NCI-H2029 (cell line): ENCODE results near the gene SLC39A9.
"Not testable (repeated sequence)": the region's sequence is repeated elsewhere in the genome, so short reads cannot be mapped to it uniquely, and the experiment has no call there.

Experiments
- DNase-seq: peaks from one replicate; lab custom pipeline; 2025; lab: John Stamatoyannopoulos, UW

The SLC39A9 gene

DNA sequence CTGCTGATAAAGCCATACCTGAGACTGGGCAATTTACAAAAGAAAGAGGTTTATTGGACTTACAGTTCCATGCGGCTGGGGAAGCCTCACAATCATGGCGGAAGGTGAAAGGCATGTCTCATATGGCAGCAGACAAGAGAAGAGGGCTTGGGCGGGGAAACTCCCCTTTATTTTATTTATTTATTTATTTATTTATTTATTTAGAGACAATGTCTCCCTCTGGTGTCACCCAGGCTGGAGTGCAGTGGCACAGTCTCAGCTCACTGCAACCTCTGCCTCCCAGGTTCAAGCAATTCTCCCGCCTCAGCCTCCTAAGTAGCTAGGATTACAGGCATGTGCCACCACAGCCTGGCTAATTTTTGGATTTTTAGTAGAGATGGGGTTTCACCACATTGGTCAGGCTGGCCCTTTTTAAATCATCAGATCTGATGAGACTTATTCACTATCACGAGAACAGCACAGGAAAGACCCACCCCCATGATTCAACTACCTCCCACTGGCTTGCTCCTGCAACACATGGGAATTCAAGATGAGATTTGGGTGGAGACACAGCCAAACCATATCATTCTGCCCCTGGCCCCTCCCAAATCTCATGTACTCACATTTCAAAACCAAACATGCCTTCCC lies 78.4 kb downstream of the SLC39A9 start:
- not testable (repeated sequence) for DNase-seq

DNA sequence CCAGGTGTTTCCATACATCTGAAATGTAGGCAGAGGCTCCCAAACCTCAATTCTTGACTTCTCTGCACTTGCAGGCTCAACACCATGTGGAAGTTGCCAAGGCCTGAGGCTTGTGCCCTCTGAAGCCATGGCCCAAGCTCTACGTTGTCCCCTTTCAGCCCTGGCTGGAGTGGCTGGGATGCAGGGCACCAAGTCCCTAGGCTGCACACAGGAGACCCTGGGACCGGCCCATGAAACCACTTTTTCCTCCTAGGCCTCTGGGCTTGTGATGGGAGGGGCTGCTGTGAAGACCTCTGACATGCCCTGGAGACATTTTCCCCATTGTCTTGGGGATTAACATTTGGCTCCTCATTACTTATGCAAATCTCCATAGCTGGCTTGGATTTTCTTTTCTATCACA lies 79.6 kb downstream of the SLC39A9 start:
- DNase-seq: not testable (repeated sequence)

DNA sequence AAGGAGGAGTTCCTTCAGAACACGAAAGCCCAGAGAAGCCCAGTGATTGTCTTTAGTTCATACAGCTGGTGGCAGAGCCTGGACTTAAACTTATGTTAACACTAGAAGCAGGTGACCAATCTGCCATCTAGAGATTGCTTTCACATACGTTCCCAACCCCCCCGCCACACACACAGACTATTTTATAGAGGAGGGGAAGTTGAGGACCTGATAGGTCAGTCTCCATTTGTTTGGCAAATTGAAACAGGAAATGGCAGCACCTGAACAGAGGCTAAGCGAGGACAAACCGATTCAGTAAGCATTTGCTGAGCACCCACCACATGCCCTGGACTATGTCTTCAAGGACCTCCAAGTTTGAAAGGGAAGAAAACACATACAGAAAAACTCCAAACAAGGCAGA lies 81.2 kb downstream of the SLC39A9 start:
- DNase-seq: no peak

DNA sequence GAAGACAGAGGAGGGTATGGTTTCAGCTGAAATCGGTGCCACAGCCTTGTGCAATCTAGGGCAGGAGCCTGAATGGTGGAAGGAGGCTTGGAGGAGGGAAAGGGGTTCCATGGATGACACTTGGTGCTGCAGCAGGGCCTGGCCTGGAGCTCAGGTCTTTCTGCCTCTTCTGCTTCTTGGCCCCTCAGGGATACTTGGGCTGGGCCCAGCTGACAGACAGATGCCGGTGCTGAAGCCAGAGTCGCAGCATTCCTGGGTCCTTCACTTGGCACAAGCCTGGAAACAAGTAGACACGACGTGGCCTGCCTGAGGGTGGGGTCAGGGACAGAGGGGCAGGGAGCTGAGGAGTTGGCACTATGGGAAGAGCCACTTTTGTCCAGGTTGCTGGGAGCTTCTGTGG lies 81.6 kb downstream of the SLC39A9 start:
- no peak for DNase-seq

DNA sequence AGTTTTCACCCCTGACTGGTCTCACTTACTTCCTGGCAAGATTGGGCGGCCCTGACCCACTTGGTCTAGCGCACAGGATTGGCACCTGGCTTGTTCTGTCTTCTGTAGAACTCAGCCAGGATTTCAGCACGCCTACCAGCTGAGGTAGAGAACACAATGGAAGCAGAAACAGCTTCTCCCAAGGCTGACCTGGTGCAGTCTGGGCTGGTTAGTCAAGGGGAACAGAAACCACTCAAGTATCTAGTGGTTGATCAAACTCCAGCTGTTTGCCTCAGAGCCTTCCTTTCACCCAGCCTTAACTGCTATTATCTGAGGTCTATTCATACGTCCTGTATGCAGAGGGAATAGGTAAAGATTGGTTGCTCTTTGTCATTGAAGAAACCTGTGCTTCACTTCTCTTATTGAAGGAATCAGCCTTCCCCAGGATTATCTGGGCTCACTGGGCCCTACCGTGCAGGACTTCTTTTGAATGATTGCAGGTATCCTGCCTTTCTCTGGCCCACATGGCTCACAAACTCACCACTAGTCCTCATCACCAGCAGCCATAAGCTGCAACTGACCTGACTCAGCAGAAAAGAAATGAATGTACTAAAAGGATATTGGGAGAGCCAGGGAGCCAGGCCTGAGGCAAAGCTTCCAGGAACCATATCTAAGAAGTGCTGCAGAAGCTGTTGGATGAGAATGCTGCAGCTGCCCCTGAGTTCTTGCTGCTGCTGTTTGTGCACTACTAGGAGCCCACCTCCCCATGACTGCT lies 83.5 kb downstream of the SLC39A9 start:
- DNase-seq: no peak

DNA sequence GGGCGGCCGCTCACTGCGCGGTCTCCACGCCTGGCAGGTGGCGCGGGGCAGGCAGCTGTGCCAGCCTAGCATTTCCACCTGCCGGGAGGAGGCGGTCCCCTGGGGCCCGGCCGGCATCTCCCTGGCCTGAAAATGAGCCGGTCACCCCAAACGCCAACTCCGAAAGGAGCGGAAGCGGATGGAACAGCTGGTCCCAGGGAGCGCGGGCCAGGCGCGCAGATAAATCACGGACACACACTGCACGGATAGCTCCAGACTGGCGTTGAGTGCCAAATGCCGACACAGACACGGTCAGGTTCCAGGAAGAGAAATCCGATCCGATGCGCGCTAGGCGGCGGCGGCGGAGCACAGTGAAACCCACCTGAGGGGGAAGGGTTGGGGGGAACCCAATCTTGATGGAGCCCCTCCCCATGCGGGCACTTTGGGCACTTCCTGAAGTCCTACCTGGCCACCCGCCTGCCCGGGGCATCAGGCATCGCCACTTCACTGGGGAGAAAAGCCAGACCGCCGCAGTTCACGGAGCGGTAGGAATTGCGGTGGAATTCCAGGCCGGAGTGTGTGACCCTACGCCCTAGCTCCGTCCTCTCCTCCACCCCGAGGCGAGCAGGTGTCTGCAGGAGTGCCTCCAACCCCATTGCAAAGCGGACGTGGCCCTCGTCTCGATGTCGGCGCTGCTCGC lies 85.4 kb downstream of the SLC39A9 start:
- no peak for DNase-seq

DNA sequence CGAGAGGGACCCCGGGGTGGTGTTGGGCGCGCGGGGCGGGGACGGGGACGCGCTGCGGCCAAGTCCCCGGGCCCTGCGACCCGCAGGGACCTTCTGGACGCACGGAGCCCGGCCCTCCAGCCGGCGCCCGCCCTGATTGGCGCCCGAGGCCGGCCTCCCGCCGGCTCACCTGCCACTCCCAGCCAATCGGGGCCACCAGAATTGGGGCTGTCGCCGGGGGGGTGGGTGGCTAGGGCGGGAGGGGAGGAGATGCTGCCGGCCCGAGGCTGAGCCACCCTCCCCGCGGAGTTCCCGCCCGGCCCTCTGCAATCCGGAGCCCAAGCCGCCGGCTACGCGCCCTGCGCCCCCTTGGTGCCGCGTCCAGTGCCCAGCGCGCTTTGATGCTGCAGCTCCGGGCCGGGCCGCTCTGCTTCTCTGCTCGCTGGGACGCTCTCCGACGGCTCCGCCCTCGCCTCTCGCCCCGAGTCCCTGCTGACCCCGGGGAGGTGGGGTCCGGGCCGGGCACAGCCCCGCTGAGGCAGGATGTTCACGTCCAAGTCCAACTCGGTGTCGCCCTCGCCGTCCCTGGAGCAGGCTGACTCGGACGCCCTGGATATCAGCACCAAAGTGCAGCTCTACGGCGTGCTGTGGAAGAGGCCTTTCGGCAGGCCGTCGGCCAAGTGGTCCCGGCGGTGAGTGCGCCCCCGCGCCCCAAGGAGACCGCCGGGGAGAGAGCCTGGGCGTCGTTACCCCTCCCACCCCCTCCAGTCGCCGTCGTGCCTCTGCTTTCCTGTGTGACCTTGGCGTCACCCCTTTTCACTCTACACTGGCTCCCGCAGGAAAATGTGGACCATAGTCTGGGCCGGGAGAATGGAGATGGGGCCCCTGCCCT lies 86.2 kb downstream of the SLC39A9 start, which contains the start of gene PLEKHD1:
PLEKHD1 (plus strand) TSS at position 285 of the 871 bp plus-strand sequence; CDS start at position 523, 238 bp downstream.
- no peak for DNase-seq

DNA sequence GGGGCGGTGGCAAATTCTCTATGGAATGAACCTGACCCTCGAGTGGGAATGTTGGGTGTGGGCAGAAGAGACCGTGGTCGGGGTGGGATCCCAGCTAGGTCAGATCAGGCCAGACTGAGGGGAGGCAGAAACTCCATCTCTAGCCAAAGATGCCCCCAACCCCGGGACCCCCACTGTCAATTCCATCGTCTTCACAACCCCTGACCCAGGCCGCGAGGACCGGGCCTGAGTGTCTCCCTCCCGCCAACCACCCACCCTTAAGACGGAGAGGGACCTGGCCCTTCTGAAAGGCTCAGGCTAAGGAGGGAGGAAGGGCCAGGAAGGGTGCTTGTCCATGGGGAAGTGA lies 86.8 kb downstream of the SLC39A9 start:
- DNase-seq: no peak

DNA sequence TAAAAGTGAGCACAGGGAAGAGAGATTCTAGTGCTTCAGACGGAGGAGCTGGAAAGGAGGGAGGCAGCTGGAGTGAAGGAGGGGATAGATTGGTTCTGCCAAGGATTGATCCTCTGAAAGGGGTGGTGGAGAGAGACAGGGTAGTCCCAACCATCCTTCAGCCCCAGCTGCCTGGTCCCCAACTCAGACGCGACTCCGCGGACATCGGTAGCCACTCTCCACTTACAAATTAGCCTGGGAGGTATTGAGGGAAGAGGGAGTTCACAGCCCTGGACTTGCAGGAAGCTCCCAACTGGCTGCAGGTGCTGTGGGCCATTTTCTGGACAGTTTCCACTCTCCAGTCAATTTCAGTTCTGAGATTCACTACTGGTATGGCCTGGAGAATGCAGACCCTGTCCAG lies 87.2 kb downstream of the SLC39A9 start:
- DNase-seq: no peak

DNA sequence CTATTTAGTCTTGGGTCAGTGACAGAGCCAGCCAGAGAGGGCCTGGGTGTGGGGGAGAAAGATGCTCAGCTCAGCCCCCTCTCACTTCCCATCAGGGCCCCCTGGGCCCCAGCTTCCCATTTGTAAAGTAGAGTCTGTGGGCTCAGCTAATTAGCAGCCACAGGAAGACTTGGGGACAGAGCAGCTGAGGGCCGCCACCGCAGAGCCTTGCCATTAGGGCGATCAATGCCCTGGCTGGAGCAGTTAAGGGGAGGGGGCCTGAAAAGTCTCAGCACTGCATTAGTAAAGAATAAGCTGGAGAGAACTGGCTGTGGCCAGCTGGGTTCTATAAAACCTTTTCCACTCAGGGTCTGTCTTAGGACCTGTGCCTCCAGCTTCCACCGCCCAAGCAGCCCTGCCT lies 88.7 kb downstream of the SLC39A9 start:
- DNase-seq: no peak

DNA sequence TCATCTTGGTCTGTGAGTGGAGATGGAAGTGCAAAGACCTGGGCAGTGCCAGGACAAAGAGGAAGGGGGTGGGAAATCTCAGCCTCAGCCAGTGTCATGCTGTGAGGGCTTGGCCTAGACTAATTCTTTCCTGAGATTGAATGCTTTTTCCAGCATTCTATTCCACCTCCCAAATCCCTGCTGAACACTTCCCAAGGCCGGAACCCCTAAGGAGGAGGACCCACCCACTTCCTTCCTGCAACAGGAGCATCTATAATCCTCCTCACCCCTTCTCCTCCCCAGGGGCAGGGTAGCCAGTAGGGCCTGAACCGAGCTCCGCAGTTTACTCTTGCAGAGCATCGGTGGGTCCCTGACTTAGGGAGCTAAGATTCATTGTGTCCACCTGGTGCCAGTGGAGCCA lies 89.3 kb downstream of the SLC39A9 start:
- no peak for DNase-seq

DNA sequence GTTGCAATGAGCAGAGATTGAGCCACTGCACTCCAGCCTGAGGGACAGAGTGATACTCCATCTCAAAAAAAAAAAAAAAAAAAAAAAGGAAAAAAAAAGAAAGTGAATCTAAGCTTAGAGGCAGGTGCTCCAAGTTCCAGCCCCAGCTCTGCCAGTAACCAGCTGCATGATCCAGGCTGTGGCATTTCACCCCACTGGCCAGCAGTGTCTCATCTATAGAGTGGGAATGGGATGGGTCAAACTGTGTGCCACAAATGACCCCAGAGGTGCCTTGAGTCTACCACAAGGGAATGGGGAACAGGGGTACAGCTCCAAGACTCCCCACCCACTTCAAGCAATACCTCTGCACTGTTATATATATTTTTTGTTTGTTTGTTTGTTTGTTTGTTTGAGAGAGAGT lies 91.0 kb downstream of the SLC39A9 start:
- no peak for DNase-seq

DNA sequence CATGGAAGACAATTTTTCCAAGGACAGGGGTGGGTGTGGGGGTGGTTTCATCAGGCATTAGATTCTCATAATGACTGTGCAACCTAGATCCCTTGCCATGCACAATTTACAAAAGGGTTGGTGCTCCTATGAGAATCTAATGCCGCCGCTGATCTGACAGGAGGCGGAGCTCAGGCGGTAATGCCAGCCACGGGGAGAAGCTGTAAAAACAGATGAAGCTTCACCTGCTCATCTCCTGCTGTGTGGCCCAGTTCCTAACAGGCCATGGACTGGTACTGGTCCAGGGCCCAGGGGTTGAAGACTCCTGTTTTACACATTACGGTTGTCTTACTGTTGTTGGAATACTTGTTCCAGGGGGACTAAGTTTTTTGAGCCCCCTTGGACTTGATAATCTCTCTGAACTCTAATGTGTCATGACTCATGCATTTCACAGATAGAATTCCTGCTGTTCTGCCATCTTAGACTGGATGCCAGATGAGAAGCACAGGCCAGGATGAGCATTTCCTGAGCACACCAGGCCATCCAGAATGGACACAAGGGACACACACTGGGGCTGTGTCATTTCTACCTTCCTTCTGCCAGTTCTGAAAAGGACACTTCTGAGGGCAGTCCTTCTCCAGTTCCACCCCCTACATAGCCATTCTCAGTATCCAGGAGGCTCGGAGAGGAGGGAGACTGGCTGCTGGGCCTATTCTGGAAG lies 91.9 kb downstream of the SLC39A9 start:
- DNase-seq: no peak

DNA sequence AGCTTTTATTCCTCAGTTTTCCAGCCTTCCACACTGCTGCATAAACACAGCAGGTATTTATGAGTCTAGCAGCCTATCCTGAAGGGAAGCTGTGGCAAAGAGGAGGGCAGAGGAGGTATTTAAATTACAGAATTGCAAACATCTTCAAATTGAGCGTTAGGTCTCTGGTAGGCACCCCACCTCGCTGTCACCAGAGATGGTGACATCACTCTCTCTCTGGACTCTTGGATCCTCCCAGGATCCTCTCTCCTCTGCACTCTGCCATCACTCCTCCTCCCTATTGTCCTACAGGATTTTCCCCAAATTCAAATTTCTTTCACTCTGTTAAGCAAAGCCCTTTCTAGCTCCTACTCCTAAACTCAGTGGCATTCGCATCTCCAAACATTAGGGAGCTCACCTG lies 92.7 kb downstream of the SLC39A9 start:
- no peak for DNase-seq

DNA sequence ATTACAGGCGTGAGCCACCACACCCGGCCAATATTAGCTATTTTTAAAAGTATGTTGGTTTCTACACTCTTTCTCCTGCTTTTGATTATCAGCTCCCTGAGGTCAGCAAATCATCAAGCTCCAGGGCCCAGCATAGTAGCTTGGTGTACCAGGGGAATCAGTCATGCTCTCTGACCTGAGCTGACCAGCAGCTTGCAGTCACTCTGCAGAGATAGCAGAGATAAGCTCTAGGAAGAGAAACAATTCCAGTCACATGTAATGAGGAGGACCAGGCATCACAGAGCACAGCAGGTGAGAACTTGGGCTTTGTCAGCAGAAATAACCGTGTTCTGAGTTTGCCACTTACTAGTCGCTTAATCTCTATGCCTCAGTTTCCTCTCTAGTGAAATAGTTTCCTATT lies 94.5 kb downstream of the SLC39A9 start:
- no peak for DNase-seq

DNA sequence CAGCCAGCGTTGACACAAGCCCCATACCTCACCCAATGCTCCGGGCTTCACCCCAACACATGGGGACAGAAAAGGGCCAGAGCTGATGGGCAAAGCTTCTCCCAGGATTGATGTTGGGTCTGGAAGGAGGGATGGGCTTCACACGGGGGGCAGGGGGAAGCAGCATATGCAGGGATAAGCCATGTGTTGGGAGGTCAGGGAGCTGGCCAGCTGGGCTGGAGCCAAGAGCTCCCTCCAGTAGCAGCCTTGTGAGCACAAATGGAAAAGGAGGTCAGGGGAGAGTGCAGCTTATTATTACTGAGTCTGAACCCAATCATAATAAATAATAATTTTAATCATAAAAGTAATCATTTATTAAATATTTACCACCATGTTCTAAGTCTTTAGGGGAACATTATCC lies 95.3 kb downstream of the SLC39A9 start:
- no peak for DNase-seq

DNA sequence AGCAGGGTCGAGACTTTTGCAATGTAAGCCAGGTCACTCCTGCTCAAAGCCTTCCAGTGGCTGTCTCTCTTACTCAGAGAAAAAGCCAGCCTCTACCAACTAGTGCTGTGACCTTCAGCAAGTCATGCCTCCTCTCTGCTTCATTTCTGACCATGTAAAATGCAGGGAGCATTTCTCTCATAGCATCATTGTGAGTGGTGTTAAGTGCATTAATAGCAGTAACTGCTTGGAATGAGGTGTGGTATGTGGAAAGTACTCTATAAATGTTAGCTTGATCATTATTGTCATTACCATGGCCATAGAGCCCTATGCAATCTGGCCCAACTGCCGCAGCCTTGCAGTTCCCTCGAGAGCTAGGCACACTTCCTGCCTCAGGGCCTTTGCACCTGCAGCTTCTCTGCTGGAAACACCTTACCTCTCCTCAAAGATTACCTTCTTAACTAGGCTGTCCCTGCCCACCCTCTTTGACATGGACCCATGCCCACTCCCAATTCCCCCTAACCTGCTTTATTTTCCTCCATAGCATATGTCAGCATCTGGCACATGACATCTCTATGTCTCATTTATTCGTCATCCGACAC lies 96.9 kb downstream of the SLC39A9 start:
- DNase-seq: no peak

DNA sequence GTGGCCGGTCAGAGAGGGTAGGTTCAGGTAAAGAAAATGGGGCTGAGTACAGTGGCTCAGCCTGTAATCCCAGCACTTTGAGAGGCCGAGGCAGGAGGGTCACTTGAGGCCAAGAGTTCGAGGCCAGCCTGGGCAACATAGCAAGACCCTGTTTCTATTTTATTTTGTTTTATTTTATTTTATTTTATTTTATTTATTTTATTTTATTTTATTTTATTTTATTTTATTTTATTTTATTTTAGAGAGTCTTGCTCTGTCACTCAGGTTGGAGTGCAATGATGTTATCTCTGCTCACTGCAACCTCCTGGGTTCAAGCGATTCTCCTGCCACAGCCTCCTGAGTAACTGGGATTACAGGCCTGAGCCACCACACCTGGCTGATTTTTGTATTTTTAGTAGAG lies 99.4 kb downstream of the SLC39A9 start:
- not testable (repeated sequence) for DNase-seq

DNA sequence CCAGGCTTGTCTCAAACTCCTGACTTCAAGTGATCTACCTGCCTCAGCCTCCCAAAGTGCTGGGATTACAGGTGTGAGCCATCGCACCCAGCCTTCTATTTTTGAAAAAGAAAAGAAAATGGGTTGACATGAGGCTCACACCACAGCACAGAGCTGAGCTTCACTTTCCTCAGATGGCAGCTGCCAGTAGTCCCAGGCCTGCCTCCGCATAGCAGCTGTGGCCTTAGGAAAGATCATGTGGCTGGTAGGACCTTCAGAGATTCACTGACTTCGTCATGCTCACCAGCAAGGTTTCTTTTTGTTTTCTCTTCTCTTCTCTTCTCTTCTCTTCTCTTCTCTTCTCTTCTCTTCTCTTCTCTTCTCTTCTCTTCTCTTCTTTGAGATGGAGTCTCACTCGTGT lies 99.8 kb downstream of the SLC39A9 start:
- not testable (repeated sequence) for DNase-seq

DNA sequence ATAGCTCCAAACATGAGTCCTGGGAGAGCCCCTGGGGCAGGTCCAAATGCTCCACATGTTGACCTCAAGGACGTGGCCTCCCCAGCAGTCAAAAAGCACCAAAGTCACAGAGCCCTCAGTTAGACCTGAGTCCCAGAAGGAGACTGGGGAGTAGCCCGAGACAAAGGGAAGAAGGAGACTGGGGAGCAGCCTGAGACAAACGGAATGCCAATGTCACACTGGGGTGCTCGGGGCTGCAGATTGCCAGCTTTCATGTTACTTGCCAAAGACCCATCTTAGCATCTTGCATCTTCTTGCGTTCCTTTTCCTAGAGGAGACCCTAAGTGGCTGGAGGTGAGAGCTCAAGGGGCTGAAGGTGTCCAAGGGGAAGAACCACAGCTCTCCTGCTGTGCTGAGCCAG lies 100.9 kb downstream of the SLC39A9 start:
- no peak for DNase-seq

DNA sequence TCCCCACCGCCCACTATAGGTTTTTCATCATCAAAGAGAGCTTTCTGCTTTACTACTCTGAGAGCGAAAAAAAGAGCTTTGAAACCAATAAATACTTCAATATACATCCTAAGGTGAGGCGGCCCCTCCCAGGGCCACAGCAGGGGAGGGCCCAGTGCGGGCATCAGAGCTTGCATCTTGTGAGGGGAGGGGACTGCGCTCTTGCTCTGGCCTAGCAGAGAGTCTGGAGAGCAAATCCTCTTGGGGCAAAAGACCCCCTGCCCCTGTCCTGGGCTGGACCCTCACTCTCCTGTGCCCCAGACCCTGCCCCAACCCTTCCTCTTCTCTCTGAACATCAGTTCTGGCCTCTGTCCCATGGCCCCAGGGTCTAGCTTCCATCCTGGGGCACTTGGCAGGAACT lies 101.6 kb downstream of the SLC39A9 start:
- DNase-seq: no peak
